Activated T-cell treated with anti-CD3 and anti-CD28 coated beads, Interleukin-2, amount 50 U/mL, for 24 hours (primary cell): Measurements from ENCODE around the gene ARHGEF16.

Experiments
- DNase-seq: peaks from one replicate; pipeline ENCODE4 v3.0.0-alpha.2; 2020
- H3K27ac Mint-ChIP-seq: 2 replicates; pipeline ENCODE4 v1.8.0; 2020; ENCODE audit warnings: mild to moderate bottlenecking, mixed read lengths
- H3K27me3 Mint-ChIP-seq: 2 replicates; pipeline ENCODE4 v1.8.0; 2020; ENCODE audit warnings: mixed read lengths
- H3K36me3 Mint-ChIP-seq: 2 replicates; pipeline ENCODE4 v1.8.0; 2020; ENCODE audit warnings: low read depth, mixed read lengths
- H3K4me1 Mint-ChIP-seq: 2 replicates; pipeline ENCODE4 v1.8.0; 2020; ENCODE audit warnings: low read depth, mixed read lengths
- H3K4me3 Mint-ChIP-seq: 2 replicates; pipeline ENCODE4 v1.8.0; 2020; ENCODE audit warnings: mild to moderate bottlenecking, moderate library complexity, mixed read lengths
- H3K9me3 Mint-ChIP-seq: 2 replicates; pipeline ENCODE4 v1.8.0; 2020; ENCODE audit warnings: mixed read lengths

ARHGEF16 gene

DNA sequence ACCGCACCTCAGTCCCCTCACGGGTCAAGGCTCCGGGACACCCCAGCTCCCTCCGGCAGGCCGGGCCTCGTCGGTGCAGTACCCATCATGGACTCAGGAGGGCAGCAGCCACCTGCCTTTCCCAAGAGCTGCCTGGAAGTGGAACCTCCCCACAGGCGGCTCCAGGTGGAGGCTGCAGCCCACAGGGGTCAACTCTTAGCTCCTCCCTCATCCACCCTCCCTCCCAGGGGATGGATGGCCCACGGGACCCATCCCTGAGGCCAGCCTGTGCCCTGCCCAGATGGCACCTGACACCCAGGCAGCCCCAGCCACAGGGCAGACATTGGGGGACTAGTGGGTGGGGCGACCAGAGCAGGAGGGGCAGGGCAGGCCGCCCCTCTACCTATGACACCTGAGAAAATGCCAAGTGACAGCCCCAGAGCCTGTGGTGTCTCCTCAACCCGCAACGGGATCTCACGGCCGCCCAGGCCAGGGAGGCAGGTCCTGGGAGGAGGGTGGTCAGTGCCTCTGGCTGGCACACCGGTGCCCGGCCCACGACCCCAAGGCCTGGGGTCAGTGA, 1.2 kb upstream of the ARHGEF16 start:
- H3K27ac Mint-ChIP-seq, result no peak overlapping the region
- H3K4me1 Mint-ChIP-seq, result peaks cover 8% of the 10 kb centered on the region
- H3K4me3 Mint-ChIP-seq, result no peak overlapping the region
- H3K9me3 Mint-ChIP-seq, result no peaks in the 10 kb centered on the region
- no peaks in the 10 kb centered on the region for H3K36me3 Mint-ChIP-seq
- DNase-seq, result peak; percentile 86
- peaks cover 27% of the 10 kb centered on the region for H3K27me3 Mint-ChIP-seq

GRCh38 chr1:3454811-3455618, 550 bp downstream of the ARHGEF16 start:
- H3K27ac Mint-ChIP-seq, result no peak overlapping the region
- H3K9me3 Mint-ChIP-seq, result no peaks in the 10 kb centered on the region
- no peak for DNase-seq
- H3K36me3 Mint-ChIP-seq, result no peaks in the 10 kb centered on the region
- peak overlapping the region; percentile 43 for H3K4me3 Mint-ChIP-seq
- H3K27me3 Mint-ChIP-seq, result peaks cover 21% of the 10 kb centered on the region
- peaks cover 8% of the 10 kb centered on the region for H3K4me1 Mint-ChIP-seq

DNA sequence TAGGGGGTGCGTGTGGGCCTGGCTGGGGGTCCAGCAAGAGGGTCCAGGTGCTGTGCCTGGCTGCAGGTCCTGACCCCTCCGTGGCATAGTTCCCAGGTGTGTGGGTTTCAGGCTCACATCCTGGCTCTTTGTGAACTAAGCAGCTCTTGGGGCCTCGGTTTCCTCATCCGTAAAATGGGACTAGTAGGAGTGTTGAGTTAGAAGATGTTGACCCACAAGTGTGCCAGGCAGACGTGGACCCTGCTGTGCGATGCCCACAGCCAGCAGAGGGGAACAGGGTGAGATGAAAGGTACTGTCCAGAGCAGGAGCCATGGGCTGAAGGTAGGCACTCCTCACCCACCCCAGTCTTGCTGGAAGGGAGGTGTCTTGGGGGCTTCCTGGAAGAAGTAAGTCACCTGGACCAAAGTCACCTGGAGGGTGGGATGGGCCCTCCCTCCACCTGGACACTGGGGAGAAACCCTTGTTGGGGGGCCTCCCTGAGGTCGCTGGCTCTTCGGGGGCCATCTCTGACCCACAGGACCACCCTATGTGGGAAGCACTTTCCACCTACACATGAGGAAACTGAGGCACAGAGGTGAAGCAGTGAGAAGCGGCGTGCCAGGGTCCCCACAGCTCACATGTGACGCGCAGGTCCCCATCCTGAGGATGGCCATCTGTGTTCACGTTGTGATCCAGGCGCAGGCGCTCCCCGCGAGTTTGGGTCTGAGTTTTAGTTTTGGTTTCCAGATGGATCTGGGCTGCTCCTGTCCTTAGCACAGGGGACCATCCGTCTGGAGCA, 1.4 kb downstream of the ARHGEF16 start:
- Mint-ChIP-seq H3K4me3 (no peak overlapping the region), H3K27me3 (peaks cover 14% of the 10 kb centered on the region), H3K27ac (no peak overlapping the region), H3K9me3 (no peaks in the 10 kb centered on the region), H3K36me3 (no peaks in the 10 kb centered on the region), H3K4me1 (peaks cover 8% of the 10 kb centered on the region)
- no peak for DNase-seq

DNA sequence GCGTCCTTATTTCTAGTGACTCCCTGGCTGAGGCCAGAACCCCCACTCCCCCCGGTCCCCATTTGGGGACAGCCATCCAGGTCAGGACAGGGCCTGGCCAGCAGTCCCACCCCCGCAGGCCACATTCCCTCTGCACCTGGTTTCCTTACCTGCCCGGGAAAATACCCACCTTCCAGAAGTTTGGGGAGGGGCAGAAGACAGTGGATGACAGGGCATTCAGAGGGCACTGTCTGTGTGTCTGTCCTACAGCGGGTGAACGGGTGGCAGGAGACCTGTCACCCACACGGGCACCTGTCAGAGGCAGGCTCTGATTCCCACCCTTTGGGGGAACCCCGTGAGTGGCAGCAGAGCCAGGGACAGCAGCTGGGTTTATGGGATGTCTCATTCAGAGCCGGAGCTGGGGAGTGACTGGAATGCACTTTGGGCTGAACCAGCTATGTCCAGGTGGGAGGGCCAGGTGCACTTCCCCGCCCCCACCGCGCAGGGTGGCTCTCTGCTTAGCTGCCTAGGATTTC, 2.0 kb downstream of the ARHGEF16 start:
- DNase-seq, result no peak
- Mint-ChIP-seq H3K36me3 (no peaks in the 10 kb centered on the region), H3K9me3 (no peaks in the 10 kb centered on the region), H3K27ac (no peak overlapping the region), H3K4me3 (no peak overlapping the region), H3K4me1 (peaks cover 8% of the 10 kb centered on the region), H3K27me3 (peaks cover 10% of the 10 kb centered on the region)

GRCh38 chr1:3456964-3457909, 2.8 kb downstream of the ARHGEF16 start:
- Mint-ChIP-seq H3K27ac (no peak overlapping the region), H3K4me1 (peaks cover 8% of the 10 kb centered on the region), H3K4me3 (no peak overlapping the region), H3K36me3 (no peaks in the 10 kb centered on the region), H3K9me3 (no peaks in the 10 kb centered on the region), H3K27me3 (peaks cover 7% of the 10 kb centered on the region)
- DNase-seq, result no peak

DNA sequence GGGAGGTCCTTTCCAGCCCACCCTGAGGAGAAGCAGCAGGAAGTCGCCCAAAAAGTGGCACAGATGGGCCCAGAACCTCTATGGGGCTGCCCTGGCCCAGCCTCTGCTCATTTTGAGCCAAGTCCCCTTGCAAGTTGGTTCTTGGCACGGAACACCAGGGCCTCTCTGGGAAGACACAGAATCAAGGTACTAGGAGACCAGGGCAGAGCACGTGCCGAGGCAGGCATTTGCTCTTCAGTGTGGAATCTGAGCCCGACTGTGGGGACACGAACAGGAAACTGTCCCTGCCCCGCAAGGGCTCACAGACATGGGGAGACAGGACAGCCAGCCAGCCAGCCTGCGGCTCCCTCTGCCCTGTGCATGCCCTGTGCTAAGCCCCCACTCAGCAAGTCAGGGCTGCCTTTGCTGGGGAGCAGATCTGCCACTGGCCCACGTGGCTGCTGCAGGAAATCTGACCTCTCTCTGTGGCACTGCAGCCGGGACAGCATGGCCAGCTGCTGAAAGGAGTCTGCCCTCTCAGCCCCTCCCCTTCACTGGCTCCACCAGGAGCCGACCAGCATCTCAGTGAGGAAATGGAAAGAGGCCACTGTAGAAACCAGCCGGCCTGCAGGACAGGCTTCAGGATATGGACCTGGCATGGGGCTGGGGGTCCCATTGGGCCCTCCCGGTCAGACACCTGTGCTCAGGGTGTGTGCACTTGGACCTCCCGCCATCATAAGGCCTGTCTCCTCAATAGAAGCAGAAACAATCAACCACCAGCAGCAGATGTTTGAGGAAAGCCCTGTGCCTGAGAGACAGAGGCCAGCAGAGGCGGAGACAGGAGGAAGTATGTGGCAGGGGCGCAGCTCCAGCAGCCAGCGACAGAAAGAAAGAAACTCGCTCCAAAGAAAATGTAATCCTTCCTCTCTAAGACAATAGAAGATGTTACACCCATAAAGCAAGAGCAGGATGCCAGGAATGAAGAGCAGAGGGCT, 3.7 kb downstream of the ARHGEF16 start:
- no peak for DNase-seq
- H3K4me3 Mint-ChIP-seq, result no peak overlapping the region
- no peaks in the 10 kb centered on the region for H3K9me3 Mint-ChIP-seq
- peaks cover 7% of the 10 kb centered on the region for H3K4me1 Mint-ChIP-seq
- H3K27me3 Mint-ChIP-seq, result peaks cover 6% of the 10 kb centered on the region
- H3K27ac Mint-ChIP-seq, result no peak overlapping the region
- H3K36me3 Mint-ChIP-seq, result no peaks in the 10 kb centered on the region

GRCh38 chr1:3459051-3459908, 4.8 kb downstream of the ARHGEF16 start:
- no peak for DNase-seq
- H3K9me3 Mint-ChIP-seq, result no peaks in the 10 kb centered on the region
- H3K27ac Mint-ChIP-seq, result no peak overlapping the region
- peaks cover 5% of the 10 kb centered on the region for H3K27me3 Mint-ChIP-seq
- peaks cover 3% of the 10 kb centered on the region for H3K4me1 Mint-ChIP-seq
- no peaks in the 10 kb centered on the region for H3K36me3 Mint-ChIP-seq
- no peak overlapping the region for H3K4me3 Mint-ChIP-seq

GRCh38 chr1:3459940-3460671, 5.6 kb downstream of the ARHGEF16 start:
- Mint-ChIP-seq H3K4me3 (no peak overlapping the region), H3K36me3 (no peaks in the 10 kb centered on the region), H3K27ac (no peak overlapping the region), H3K4me1 (peaks cover 1% of the 10 kb centered on the region), H3K9me3 (no peaks in the 10 kb centered on the region), H3K27me3 (peaks cover 5% of the 10 kb centered on the region)
- DNase-seq, result no peak

DNA sequence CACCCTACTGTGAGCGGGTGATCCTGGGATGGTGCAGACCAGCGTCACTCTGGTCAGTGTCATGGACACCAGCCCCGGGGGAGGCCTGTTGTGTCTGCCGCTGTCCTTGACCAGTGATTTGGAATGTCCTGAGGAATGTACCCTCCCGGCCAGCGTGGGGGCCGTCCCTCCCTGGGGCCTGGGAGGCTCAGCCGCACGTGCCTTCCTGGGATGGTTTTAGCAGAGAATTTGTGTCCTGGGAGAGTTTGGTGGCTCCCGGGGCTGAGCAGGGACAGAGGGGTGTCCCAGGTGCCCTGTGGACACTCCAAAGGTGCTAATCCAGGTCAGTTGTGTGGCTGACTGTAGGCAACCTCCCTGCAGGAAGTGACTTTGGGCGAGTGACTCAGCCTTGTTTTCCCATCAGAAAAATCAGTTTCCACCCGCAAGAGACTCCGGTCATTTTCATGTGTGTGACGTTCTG, 6.2 kb downstream of the ARHGEF16 start:
- Mint-ChIP-seq H3K4me1 (peaks cover under 1% of the 10 kb centered on the region), H3K27me3 (peaks cover under 1% of the 10 kb centered on the region), H3K4me3 (no peak overlapping the region), H3K27ac (no peak overlapping the region), H3K36me3 (no peaks in the 10 kb centered on the region), H3K9me3 (no peaks in the 10 kb centered on the region)
- DNase-seq, result no peak

GRCh38 chr1:3461238-3461933, 6.9 kb downstream of the ARHGEF16 start:
- H3K9me3 Mint-ChIP-seq, result no peaks in the 10 kb centered on the region
- DNase-seq, result no peak
- no peak overlapping the region for H3K27ac Mint-ChIP-seq
- H3K27me3 Mint-ChIP-seq, result no peaks in the 10 kb centered on the region
- no peak overlapping the region for H3K4me3 Mint-ChIP-seq
- H3K4me1 Mint-ChIP-seq, result peaks cover 4% of the 10 kb centered on the region
- H3K36me3 Mint-ChIP-seq, result no peaks in the 10 kb centered on the region

DNA sequence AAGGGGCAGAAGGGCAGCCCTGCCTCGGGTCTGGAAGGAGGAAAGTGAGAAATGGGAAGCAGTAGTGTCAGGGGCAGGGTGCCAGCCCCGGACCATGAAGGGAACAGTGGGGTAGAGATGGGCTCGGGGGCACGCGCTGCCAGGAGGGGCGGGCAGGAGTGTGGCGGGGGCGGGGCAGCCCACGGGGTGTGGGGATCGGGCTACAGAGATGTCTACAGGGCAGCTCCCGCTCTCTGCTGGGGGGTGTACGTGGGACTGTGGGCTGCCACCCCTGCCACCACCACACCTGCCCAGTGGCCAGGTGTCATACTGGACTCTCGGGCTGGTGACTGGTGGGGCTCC, 7.4 kb downstream of the ARHGEF16 start:
- Mint-ChIP-seq H3K9me3 (no peaks in the 10 kb centered on the region), H3K27ac (no peak overlapping the region), H3K36me3 (no peaks in the 10 kb centered on the region), H3K4me1 (peaks cover 4% of the 10 kb centered on the region), H3K27me3 (no peaks in the 10 kb centered on the region), H3K4me3 (no peak overlapping the region)
- DNase-seq, result no peak
